Astrocyte (in vitro differentiated cells and primary cell): Measurements from ENCODE around the gene ASPG. TPM values are rescaled to one million over a fixed set of nuclear protein-coding genes. Genes with fewer than 3 reads are reported as not detected.

ENCODE experiments used
- DNase-seq: peaks from one replicate; pipeline ENCODE4 v3.0.0-alpha.2; 2010; ENCODE audit warnings: low read depth
- FAIRE-seq: peaks from 2 replicates; lab custom pipeline; 2011; peaks lifted over from hg19 to GRCh38; lab: Jason Lieb, UNC
- H2AFZ ChIP-seq: 2 replicates; pipeline ENCODE4 v1.6.0; 2012; ENCODE audit warnings: low read depth, low read length, inconsistent platforms
- H3K27ac ChIP-seq: 2 replicates; pipeline ENCODE4 v1.5.1; 2011; ENCODE audit warnings: low read depth, low read length, inconsistent platforms
- H3K27me3 ChIP-seq: 2 replicates; pipeline ENCODE4 v1.6.0; 2011; ENCODE audit warnings: low read length, inconsistent platforms; ENCODE audit not compliant: insufficient read depth
- H3K36me3 ChIP-seq: 2 replicates; pipeline ENCODE4 v1.5.1; 2011; ENCODE audit warnings: low read length, inconsistent platforms; ENCODE audit not compliant: insufficient read depth
- H3K4me1 ChIP-seq: 2 replicates; pipeline ENCODE4 v1.5.1; 2011; ENCODE audit warnings: low read length, inconsistent platforms; ENCODE audit not compliant: insufficient read depth
- H3K4me2 ChIP-seq: 2 replicates; pipeline ENCODE4 v1.6.0; 2012; ENCODE audit warnings: low read length, inconsistent platforms
- H3K4me3 ChIP-seq: 2 replicates; pipeline ENCODE4 v1.5.1; 2011; ENCODE audit warnings: low read depth, mild to moderate bottlenecking, low read length, inconsistent platforms; ENCODE audit not compliant: insufficient read depth
- H3K79me2 ChIP-seq: 2 replicates; pipeline ENCODE4 v1.6.0; 2012; ENCODE audit warnings: mild to moderate bottlenecking, low read length, inconsistent platforms; ENCODE audit not compliant: insufficient read depth
- H3K9ac ChIP-seq: 2 replicates; pipeline ENCODE4 v1.6.0; 2012; ENCODE audit warnings: mild to moderate bottlenecking, low read length, inconsistent platforms
- H3K9me3 ChIP-seq: 2 replicates; pipeline ENCODE4 v1.5.1; 2012; ENCODE audit warnings: low read depth, mild to moderate bottlenecking, low read length, inconsistent platforms; ENCODE audit not compliant: insufficient read depth
- H4K20me1 ChIP-seq: 2 replicates; pipeline ENCODE4 v1.6.0; 2012; ENCODE audit warnings: low read length, inconsistent platforms; ENCODE audit not compliant: insufficient read depth
- H3K27ac Mint-ChIP-seq: one replicate; pipeline ENCODE4 v1.8.0; 2021; ENCODE audit warnings: mild to moderate bottlenecking, mixed read lengths; ENCODE audit not compliant: unreplicated experiment
- H3K27me3 Mint-ChIP-seq: one replicate; pipeline ENCODE4 v1.8.0; 2021; ENCODE audit warnings: low read depth, mixed read lengths; ENCODE audit not compliant: unreplicated experiment
- H3K36me3 Mint-ChIP-seq: one replicate; pipeline ENCODE4 v1.8.0; 2021; ENCODE audit warnings: low read depth, mixed read lengths; ENCODE audit not compliant: unreplicated experiment
- H3K4me1 Mint-ChIP-seq: one replicate; pipeline ENCODE4 v1.8.0; 2021; ENCODE audit warnings: low read depth, mixed read lengths; ENCODE audit not compliant: unreplicated experiment
- H3K4me3 Mint-ChIP-seq: one replicate; pipeline ENCODE4 v1.8.0; 2021; ENCODE audit warnings: mild to moderate bottlenecking, moderate library complexity, mixed read lengths; ENCODE audit not compliant: unreplicated experiment
- H3K9me3 Mint-ChIP-seq: one replicate; pipeline ENCODE4 v1.8.0; 2021; ENCODE audit warnings: mild to moderate bottlenecking, mixed read lengths; ENCODE audit not compliant: unreplicated experiment
- EZH2 ChIP-seq: IDR thresholded peaks from 2 replicates; pipeline ENCODE4 v1.6.1; 2012; ENCODE audit warnings: mild to moderate bottlenecking, low read length, inconsistent platforms; ENCODE audit not compliant: insufficient read depth
- total RNA-seq: library from RNA; stranded (reverse); gene quantifications from 2 replicates; pipeline ENCODE4 v1.2.1, GENCODE V29; 2021
- TF ChIP-seq, protein P1 (sequence below): IDR thresholded peaks from 2 replicates; pipeline ENCODE4 v1.5.1; 2011; ENCODE audit warnings: low read depth, mild to moderate bottlenecking, inconsistent platforms, low read length, moderate library complexity; ENCODE audit not compliant: insufficient read depth

ASPG gene
- total RNA-seq, 1 donor from 2014 or later = not detected

DNA sequence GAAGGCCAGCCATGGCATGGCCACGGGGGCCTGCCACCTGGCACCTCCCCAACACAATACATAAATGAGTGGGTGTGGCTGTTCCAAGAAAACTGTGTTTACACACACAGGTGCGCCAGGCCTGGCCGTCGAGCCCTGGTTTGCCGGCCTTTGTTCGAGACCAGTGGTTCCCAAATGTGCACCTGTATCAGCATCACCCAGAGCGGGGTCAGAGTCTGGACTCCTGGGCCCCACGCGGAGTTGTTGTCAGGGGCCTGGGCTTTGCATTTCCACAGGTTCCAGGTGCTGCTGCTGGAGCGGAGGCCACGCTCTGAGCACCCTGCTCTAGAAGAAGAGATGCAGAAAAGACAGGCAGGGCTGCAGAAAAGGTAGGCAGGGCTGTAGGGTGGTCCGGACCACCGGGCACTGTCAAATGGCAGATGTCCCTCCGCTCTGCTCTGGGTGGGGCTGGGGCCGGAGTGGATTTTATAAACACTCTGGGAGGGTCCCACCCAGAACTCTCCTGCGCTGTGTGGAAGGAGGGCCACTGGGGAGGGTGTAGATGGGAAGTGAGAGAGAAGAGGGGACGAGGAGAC lies 4.2 kb upstream of the ASPG start:
- Mint-ChIP-seq H3K4me1 (no peaks in the 10 kb centered on the region), H3K27ac (no peak overlapping the region), H3K27me3 (peaks cover 38% of the 10 kb centered on the region), H3K4me3 (no peak overlapping the region), H3K9me3 (no peaks in the 10 kb centered on the region), H3K36me3 (peaks cover 3% of the 10 kb centered on the region)
- no peaks in the 10 kb centered on the region for H3K36me3 ChIP-seq
- no peak overlapping the region for H3K27ac ChIP-seq
- no peak for FAIRE-seq
- H3K9ac ChIP-seq = no peak overlapping the region
- H3K4me1 ChIP-seq = no peaks in the 10 kb centered on the region
- H3K27me3 ChIP-seq = peaks cover 9% of the 10 kb centered on the region
- no peak overlapping the region for H3K4me3 ChIP-seq
- H3K79me2 ChIP-seq = no peaks in the 10 kb centered on the region
- no peaks in the 10 kb centered on the region for H3K9me3 ChIP-seq
- H4K20me1 ChIP-seq = no peaks in the 10 kb centered on the region
- no peak for DNase-seq
- H2AFZ ChIP-seq = no peak overlapping the region
- TF ChIP-seq, protein P1, sequence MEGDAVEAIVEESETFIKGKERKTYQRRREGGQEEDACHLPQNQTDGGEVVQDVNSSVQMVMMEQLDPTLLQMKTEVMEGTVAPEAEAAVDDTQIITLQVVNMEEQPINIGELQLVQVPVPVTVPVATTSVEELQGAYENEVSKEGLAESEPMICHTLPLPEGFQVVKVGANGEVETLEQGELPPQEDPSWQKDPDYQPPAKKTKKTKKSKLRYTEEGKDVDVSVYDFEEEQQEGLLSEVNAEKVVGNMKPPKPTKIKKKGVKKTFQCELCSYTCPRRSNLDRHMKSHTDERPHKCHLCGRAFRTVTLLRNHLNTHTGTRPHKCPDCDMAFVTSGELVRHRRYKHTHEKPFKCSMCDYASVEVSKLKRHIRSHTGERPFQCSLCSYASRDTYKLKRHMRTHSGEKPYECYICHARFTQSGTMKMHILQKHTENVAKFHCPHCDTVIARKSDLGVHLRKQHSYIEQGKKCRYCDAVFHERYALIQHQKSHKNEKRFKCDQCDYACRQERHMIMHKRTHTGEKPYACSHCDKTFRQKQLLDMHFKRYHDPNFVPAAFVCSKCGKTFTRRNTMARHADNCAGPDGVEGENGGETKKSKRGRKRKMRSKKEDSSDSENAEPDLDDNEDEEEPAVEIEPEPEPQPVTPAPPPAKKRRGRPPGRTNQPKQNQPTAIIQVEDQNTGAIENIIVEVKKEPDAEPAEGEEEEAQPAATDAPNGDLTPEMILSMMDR = no peak
- TF ChIP-seq EZH2 = no peak
- H3K4me2 ChIP-seq = no peak overlapping the region

DNA sequence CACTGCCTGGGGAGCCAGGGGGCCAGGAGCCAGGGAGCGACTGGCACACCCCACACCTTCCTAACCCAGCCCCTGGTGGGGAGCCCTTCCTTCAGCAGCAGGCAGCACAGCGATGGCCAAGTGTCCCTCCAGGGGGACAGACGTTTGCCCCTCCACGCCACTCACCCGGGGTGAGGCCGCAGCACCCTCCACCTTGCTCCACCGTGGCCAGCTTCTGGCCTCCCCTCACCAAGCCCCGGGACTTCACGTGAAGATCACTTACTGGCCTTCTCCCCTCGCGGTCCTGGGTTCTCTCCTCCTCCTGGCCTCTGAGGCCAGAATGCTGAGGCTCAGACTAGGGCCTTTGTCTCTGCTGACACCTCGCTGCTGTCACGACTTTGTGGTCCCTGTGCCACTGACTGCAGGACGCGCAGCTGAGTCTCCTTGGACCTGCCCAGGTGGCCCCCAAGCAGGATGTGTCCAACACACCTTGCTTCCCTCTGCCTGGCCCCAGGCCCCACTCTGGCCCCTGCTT lies 3.5 kb upstream of the ASPG start:
- Histone ChIP-seq H3K4me2 (no peak overlapping the region), H3K79me2 (no peaks in the 10 kb centered on the region), H4K20me1 (no peaks in the 10 kb centered on the region), H3K4me3 (no peak overlapping the region), H3K27me3 (peaks cover 10% of the 10 kb centered on the region), H2AFZ (no peak overlapping the region), H3K9ac (no peak overlapping the region), H3K4me1 (no peaks in the 10 kb centered on the region), H3K9me3 (no peaks in the 10 kb centered on the region), H3K36me3 (no peaks in the 10 kb centered on the region), H3K27ac (no peak overlapping the region)
- Mint-ChIP-seq H3K4me3 (no peak overlapping the region), H3K27me3 (peaks cover 33% of the 10 kb centered on the region), H3K36me3 (peaks cover 3% of the 10 kb centered on the region), H3K9me3 (no peaks in the 10 kb centered on the region), H3K27ac (no peak overlapping the region), H3K4me1 (no peaks in the 10 kb centered on the region)
- no peak for TF ChIP-seq EZH2
- TF ChIP-seq, protein P1 = no peak
- FAIRE-seq (no peak), DNase-seq (no peak)

DNA sequence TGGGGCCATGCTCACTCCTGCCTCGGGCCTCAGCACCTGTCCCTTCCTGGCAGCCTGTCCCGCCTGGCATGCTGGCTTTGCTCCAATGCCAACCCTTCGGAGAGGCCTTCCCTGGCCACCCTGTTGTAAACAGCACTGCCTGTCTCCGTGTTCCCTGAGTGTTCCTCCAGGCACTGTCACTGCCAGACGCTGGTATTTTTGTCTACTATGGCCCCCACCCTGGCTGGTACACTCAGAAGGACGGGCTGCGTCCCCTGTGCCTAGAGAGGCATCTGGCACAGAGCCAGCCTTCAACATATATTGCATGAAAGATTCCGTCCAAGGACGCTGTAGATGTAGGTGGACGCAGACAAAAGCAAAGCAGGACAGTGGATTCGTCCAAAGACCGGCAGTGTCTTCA lies 2.7 kb upstream of the ASPG start:
- peaks cover 10% of the 10 kb centered on the region for H3K27me3 ChIP-seq
- no peaks in the 10 kb centered on the region for H3K36me3 ChIP-seq
- no peak overlapping the region for H2AFZ ChIP-seq
- DNase-seq (no peak), FAIRE-seq (no peak)
- H3K27ac ChIP-seq = no peak overlapping the region
- H3K79me2 ChIP-seq = no peaks in the 10 kb centered on the region
- no peak overlapping the region for H3K9ac ChIP-seq
- no peak overlapping the region for H3K4me2 ChIP-seq
- no peaks in the 10 kb centered on the region for H3K4me1 ChIP-seq
- Mint-ChIP-seq H3K36me3 (peaks cover 3% of the 10 kb centered on the region), H3K4me3 (no peak overlapping the region), H3K9me3 (no peaks in the 10 kb centered on the region), H3K27me3 (peaks cover 39% of the 10 kb centered on the region), H3K27ac (no peak overlapping the region), H3K4me1 (no peaks in the 10 kb centered on the region)
- TF ChIP-seq EZH2 = no peak
- TF ChIP-seq, protein P1 = no peak
- H3K4me3 ChIP-seq = no peak overlapping the region
- H3K9me3 ChIP-seq = no peaks in the 10 kb centered on the region
- H4K20me1 ChIP-seq = no peaks in the 10 kb centered on the region
